MM.1S (cell line): Measurements from ENCODE around the gene WRNIP1.

Source experiments
- DNase-seq: peaks from one replicate; pipeline ENCODE4 v3.0.0-alpha.2; 2015
- H2AFZ ChIP-seq: fragments of 300-600 bp; sonication (generic); 2 replicates; pipeline ENCODE4 v1.6.0; 2016; ENCODE audit warnings: antibody characterized with exemption, low read length
- H3F3A ChIP-seq: fragments of 300-600 bp; sonication (generic); 2 replicates; pipeline ENCODE4 v1.6.1; 2016; ENCODE audit warnings: mild to moderate bottlenecking, antibody characterized with exemption, low read length, moderate library complexity, mixed read lengths; ENCODE audit not compliant: insufficient read depth
- H3K27ac ChIP-seq: fragments of 300-600 bp; sonication (generic); 2 replicates; pipeline ENCODE4 v1.5.1; 2016; ENCODE audit warnings: mild to moderate bottlenecking, low read length
- H3K27me3 ChIP-seq: fragments of 300-600 bp; sonication (generic); replicated peaks from 2 replicates; pipeline ENCODE4 v1.6.0; 2016; ENCODE audit warnings: low read length; ENCODE audit not compliant: insufficient read depth
- H3K36me3 ChIP-seq: fragments of 300-600 bp; sonication (generic); replicated peaks from 2 replicates; pipeline ENCODE4 v1.6.1; 2016; ENCODE audit warnings: mild to moderate bottlenecking, low read length, mixed read lengths; ENCODE audit not compliant: insufficient read depth
- H3K4me1 ChIP-seq: fragments of 300-600 bp; sonication (generic); 2 replicates; pipeline ENCODE4 v1.6.1; 2016; ENCODE audit warnings: low read length, mixed read lengths
- H3K4me2 ChIP-seq: fragments of 300-600 bp; sonication (generic); 2 replicates; pipeline ENCODE4 v1.6.0; 2016; ENCODE audit warnings: low read depth, low read length
- H3K4me3 ChIP-seq: fragments of 300-600 bp; sonication (generic); 2 replicates; pipeline ENCODE4 v1.5.1; 2016; ENCODE audit warnings: low read length, mixed read lengths
- H3K79me2 ChIP-seq: fragments of 300-600 bp; sonication (generic); 2 replicates; pipeline ENCODE4 v1.6.1; 2016; ENCODE audit warnings: mixed run types, low read length, mixed read lengths
- H3K9ac ChIP-seq: fragments of 300-600 bp; sonication (generic); 2 replicates; pipeline ENCODE4 v1.6.1; 2016; ENCODE audit warnings: low read length, mixed read lengths
- H3K9me2 ChIP-seq: fragments of 300-600 bp; sonication (generic); replicated peaks from 2 replicates; pipeline ENCODE4 v1.6.1; 2016; ENCODE audit warnings: mild to moderate bottlenecking, low read length, mixed read lengths; ENCODE audit not compliant: insufficient read depth
- H3K9me3 ChIP-seq: fragments of 300-600 bp; sonication (generic); replicated peaks from 2 replicates; pipeline ENCODE4 v1.6.1; 2016; ENCODE audit warnings: mild to moderate bottlenecking, low read length, mixed read lengths; ENCODE audit not compliant: insufficient read depth
- H4K20me1 ChIP-seq: fragments of 300-600 bp; sonication (generic); 2 replicates; pipeline ENCODE4 v1.6.1; 2016; ENCODE audit warnings: mild to moderate bottlenecking, low read length, moderate library complexity, mixed read lengths; ENCODE audit not compliant: insufficient read depth
- EZH2 ChIP-seq: fragments of 300-600 bp; sonication (generic); optimal IDR thresholded peaks from 2 replicates; pipeline ENCODE3; 2017; ENCODE audit warnings: low read depth, mild to moderate bottlenecking, antibody characterized with exemption, low read length, mixed read lengths
- EZH2phosphoT487 ChIP-seq: fragments of 300-600 bp; sonication (generic); IDR thresholded peaks from 2 replicates; pipeline ENCODE4 v1.6.1; 2018; ENCODE audit warnings: antibody characterized with exemption, low read length
- TF ChIP-seq, protein P1 (sequence below): fragments of 300-600 bp; sonication (generic); IDR thresholded peaks from 2 replicates; pipeline ENCODE4 v1.5.1; 2016; ENCODE audit warnings: antibody characterized with exemption, low read length, mixed read lengths

Gene WRNIP1

DNA sequence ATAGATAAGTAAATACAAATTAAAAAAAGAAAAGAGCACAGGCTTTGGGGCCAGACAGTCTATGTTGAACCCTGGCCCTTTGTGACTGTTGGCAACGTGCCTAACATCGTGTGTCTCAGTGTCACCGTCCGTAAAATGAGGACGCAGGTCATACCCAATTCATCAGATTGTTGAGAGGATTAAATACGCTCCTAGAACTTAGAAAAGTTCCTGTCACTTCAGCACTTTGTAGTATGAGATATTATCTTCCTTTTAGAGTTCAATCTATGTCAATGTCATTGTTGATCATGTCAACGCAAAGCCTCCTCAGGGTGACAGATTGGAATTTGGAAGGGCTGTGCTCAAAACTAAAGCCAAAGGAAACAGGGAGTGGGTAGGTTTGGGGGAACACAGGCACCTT lies 54.8 kb downstream of the WRNIP1 start:
- H3K9me3 ChIP-seq = no peaks in the 10 kb centered on the region; the same call in 1 of the 2 replicates
- no peaks in the 10 kb centered on the region for H3K4me1 ChIP-seq
- no peak overlapping the region for H3K27ac ChIP-seq
- DNase-seq = no peak
- H4K20me1 ChIP-seq = no peaks in the 10 kb centered on the region
- TF ChIP-seq EZH2phosphoT487 (no peak), EZH2 (no peak)
- TF ChIP-seq, protein P1, sequence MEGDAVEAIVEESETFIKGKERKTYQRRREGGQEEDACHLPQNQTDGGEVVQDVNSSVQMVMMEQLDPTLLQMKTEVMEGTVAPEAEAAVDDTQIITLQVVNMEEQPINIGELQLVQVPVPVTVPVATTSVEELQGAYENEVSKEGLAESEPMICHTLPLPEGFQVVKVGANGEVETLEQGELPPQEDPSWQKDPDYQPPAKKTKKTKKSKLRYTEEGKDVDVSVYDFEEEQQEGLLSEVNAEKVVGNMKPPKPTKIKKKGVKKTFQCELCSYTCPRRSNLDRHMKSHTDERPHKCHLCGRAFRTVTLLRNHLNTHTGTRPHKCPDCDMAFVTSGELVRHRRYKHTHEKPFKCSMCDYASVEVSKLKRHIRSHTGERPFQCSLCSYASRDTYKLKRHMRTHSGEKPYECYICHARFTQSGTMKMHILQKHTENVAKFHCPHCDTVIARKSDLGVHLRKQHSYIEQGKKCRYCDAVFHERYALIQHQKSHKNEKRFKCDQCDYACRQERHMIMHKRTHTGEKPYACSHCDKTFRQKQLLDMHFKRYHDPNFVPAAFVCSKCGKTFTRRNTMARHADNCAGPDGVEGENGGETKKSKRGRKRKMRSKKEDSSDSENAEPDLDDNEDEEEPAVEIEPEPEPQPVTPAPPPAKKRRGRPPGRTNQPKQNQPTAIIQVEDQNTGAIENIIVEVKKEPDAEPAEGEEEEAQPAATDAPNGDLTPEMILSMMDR = no peak
- no peak overlapping the region for H3K9ac ChIP-seq
- no peak overlapping the region for H3K4me2 ChIP-seq
- no peaks in the 10 kb centered on the region for H3K36me3 ChIP-seq
- no peaks in the 10 kb centered on the region for H3F3A ChIP-seq
- H3K4me3 ChIP-seq = no peak overlapping the region
- no peaks in the 10 kb centered on the region for H3K9me2 ChIP-seq
- no peaks in the 10 kb centered on the region for H3K79me2 ChIP-seq
- H2AFZ ChIP-seq = no peak overlapping the region
- H3K27me3 ChIP-seq = no peaks in the 10 kb centered on the region

DNA sequence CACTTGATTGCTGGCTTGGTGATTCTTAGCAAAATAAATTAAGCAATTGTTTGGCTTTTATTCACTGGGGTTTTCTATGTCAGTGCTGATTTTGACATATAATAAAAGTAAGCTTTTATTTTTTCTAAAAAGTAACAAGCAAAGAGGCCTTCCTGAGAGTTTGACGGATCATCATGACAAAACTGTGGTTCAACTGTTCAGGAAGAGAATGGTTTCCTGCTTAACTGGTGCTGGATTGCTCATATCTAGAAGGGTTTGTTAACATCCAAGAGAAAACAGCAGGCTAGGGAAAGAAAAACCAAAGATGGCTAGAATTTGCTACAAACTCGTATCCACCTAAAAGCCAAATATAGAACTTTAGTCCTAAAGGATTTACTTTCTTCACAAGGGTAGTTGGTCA lies 55.2 kb downstream of the WRNIP1 start:
- Histone ChIP-seq H4K20me1 (no peaks in the 10 kb centered on the region), H3K27ac (no peak overlapping the region), H3K79me2 (no peaks in the 10 kb centered on the region), H3K9me2 (no peaks in the 10 kb centered on the region), H3K4me3 (no peak overlapping the region), H2AFZ (no peak overlapping the region), H3K4me1 (no peaks in the 10 kb centered on the region), H3F3A (no peaks in the 10 kb centered on the region), H3K4me2 (no peak overlapping the region), H3K9ac (no peak overlapping the region), H3K36me3 (no peaks in the 10 kb centered on the region), H3K27me3 (no peaks in the 10 kb centered on the region), H3K9me3 (no peaks in the 10 kb centered on the region; the same call in 1 of the 2 replicates)
- TF ChIP-seq EZH2phosphoT487 (no peak), EZH2 (no peak)
- TF ChIP-seq, protein P1 = no peak
- no peak for DNase-seq

GRCh38 chr6:2821554-2821953 lies 56.4 kb downstream of the WRNIP1 start:
- H3K27me3 ChIP-seq = no peaks in the 10 kb centered on the region
- no peak overlapping the region for H3K4me3 ChIP-seq
- no peak overlapping the region for H3K9ac ChIP-seq
- H2AFZ ChIP-seq = no peak overlapping the region
- H3K9me2 ChIP-seq = no peaks in the 10 kb centered on the region
- no peaks in the 10 kb centered on the region for H4K20me1 ChIP-seq
- H3K27ac ChIP-seq = no peak overlapping the region
- DNase-seq = no peak
- no peaks in the 10 kb centered on the region for H3F3A ChIP-seq
- no peak for TF ChIP-seq EZH2phosphoT487
- TF ChIP-seq, protein P1 = no peak
- no peak for TF ChIP-seq EZH2
- no peaks in the 10 kb centered on the region for H3K36me3 ChIP-seq
- H3K79me2 ChIP-seq = no peaks in the 10 kb centered on the region
- H3K9me3 ChIP-seq = no peaks in the 10 kb centered on the region
- no peaks in the 10 kb centered on the region for H3K4me1 ChIP-seq
- no peak overlapping the region for H3K4me2 ChIP-seq
